Measurements from ENCODE around the gene ZMYND10.
A peak's percentile ranks its signal among the peaks of the same experiment; 100 is the strongest.

ZMYND10 gene

GRCh38 chr3:50327129-50327528 is 18.4 kb downstream of the ZMYND10 start:
- no peak for DNase-seq (ENCODE audit: extremely low read depth in 1 of 2, low read depth in 1 of 2)

GRCh38 chr3:50326182-50326541 is 19.4 kb downstream of the ZMYND10 start:
- no peak for DNase-seq (ENCODE audit: extremely low read depth in 1 of 2, low read depth in 1 of 2)

- DNase-seq (ENCODE audit: extremely low read depth in 1 of 2, low read depth in 1 of 2), result no peak
These were observed 19.9 kb downstream of the ZMYND10 start for GRCh38 chr3:50325497-50326181.

- DNase-seq (ENCODE audit: extremely low read depth in 1 of 2, low read depth in 1 of 2), result no peak
These were observed 20.4 kb downstream of the ZMYND10 start for GRCh38 chr3:50325113-50325480.

- peak in 1 of 2 donors; percentile 42 for DNase-seq (ENCODE audit: extremely low read depth in 1 of 2, low read depth in 1 of 2)
These were observed 21.0 kb downstream of the ZMYND10 start for GRCh38 chr3:50324351-50325112.

- DNase-seq (ENCODE audit: extremely low read depth in 1 of 2, low read depth in 1 of 2), result no peak
These were observed 21.8 kb downstream of the ZMYND10 start for GRCh38 chr3:50323614-50324199.

- DNase-seq (ENCODE audit: extremely low read depth in 1 of 2, low read depth in 1 of 2), result no peak
These were observed 22.4 kb downstream of the ZMYND10 start for GRCh38 chr3:50323092-50323600.

GRCh38 chr3:50322386-50323091 is 23.0 kb downstream of the ZMYND10 start, which contains the start of gene HYAL2:
Gene HYAL2, minus strand, starts transcription at chr3:50322745. Its CDS starts 2,256 bp downstream, at chr3:50320489.
- no peak for DNase-seq (ENCODE audit: extremely low read depth in 1 of 2, low read depth in 1 of 2)

GRCh38 chr3:50322115-50322385 is 23.5 kb downstream of the ZMYND10 start:
- DNase-seq (ENCODE audit: extremely low read depth in 1 of 2, low read depth in 1 of 2), result no peak

- peak; percentile 59 to 80 for DNase-seq (ENCODE audit: extremely low read depth in 1 of 2, low read depth in 1 of 2)
These were observed 24.0 kb downstream of the ZMYND10 start for GRCh38 chr3:50321336-50322114.

- no peak for DNase-seq (ENCODE audit: extremely low read depth in 1 of 2, low read depth in 1 of 2)
These were observed 24.6 kb downstream of the ZMYND10 start for GRCh38 chr3:50320853-50321335.

- DNase-seq (ENCODE audit: extremely low read depth in 1 of 2, low read depth in 1 of 2), result no peak
These were observed 25.5 kb downstream of the ZMYND10 start for GRCh38 chr3:50319894-50320625.

- no peak for DNase-seq (ENCODE audit: extremely low read depth in 1 of 2, low read depth in 1 of 2)
These were observed 26.2 kb downstream of the ZMYND10 start for GRCh38 chr3:50319181-50319893.

GRCh38 chr3:50318615-50319014 is 26.9 kb downstream of the ZMYND10 start:
- DNase-seq (ENCODE audit: extremely low read depth in 1 of 2, low read depth in 1 of 2), result no peak

GRCh38 chr3:50318163-50318562 is 27.4 kb downstream of the ZMYND10 start:
- DNase-seq (ENCODE audit: extremely low read depth in 1 of 2, low read depth in 1 of 2), result no peak

- no peak for DNase-seq (ENCODE audit: extremely low read depth in 1 of 2, low read depth in 1 of 2)
These were observed 28.2 kb downstream of the ZMYND10 start for GRCh38 chr3:50317300-50317699.

- DNase-seq (ENCODE audit: extremely low read depth in 1 of 2, low read depth in 1 of 2), result peak in 1 of 2 donors; percentile 55
These were observed 28.8 kb downstream of the ZMYND10 start for GRCh38 chr3:50316657-50317242.

- DNase-seq (ENCODE audit: extremely low read depth in 1 of 2, low read depth in 1 of 2), result no peak
These were observed 30.7 kb downstream of the ZMYND10 start for GRCh38 chr3:50314816-50315215.

GRCh38 chr3:50314342-50314741 is 31.2 kb downstream of the ZMYND10 start:
- no peak for DNase-seq (ENCODE audit: extremely low read depth in 1 of 2, low read depth in 1 of 2)
